ENCODE data around the gene SLC25A42. TPM values are rescaled to one million over a fixed set of nuclear protein-coding genes. Genes with fewer than 3 reads are reported as not detected.
A peak's percentile ranks its signal among the peaks of the same experiment; 100 is the strongest.

SLC25A42 gene
- total RNA-seq, 4 donors from 2014 or later = 11.2 to 24.8 (median 13.2) TPM

DNA sequence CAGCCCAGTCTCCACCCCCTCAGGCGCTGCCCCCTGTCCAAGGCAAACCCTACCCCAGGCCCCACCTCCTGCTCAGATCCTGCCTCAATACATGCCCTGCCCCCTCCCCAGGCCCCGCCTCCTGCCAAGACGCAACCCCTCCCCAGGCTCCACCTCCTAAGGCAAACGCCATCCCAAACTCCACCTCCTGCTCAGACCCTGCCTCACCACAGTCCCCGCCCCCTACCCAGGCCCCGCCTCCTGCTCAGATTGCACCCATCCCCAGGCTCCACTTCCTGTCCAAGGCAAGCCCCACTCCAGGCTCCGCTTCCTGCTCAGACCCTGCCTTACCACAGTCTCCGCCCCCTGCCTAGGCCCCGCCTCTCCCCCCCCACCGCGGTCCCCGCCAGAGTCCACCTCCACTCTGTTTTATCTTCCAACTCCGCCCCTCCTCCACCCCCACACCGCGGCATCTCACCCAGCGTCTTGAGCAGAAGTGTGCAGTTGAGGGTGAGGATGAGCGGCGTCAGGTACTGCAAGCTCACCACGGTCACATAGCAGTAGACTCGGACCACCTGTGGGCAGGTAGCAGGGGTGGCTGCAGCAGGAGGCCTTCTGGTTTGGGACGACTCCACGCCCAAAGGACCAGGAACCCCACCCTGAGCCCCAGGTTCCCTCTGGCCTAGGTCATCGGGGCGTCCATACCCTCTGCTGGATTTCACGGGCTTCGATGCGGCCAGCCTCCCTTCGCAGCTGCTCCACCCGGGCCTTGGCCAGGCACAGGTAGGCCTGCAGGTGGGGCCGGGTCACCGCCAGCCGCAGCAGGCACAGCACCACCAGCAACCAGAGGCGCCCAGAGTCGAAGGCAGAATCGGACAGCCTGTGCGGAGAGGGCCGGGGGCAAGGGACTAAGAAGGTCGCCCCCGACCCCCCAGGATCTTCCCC, 56.8 kb downstream of the SLC25A42 start:
- H3K27me3 ChIP-seq = no peaks in the 10 kb centered on the region
- H3K27ac ChIP-seq = no peak overlapping the region
- no peaks in the 10 kb centered on the region for H3K9me3 ChIP-seq
- TF ChIP-seq, protein P1, sequence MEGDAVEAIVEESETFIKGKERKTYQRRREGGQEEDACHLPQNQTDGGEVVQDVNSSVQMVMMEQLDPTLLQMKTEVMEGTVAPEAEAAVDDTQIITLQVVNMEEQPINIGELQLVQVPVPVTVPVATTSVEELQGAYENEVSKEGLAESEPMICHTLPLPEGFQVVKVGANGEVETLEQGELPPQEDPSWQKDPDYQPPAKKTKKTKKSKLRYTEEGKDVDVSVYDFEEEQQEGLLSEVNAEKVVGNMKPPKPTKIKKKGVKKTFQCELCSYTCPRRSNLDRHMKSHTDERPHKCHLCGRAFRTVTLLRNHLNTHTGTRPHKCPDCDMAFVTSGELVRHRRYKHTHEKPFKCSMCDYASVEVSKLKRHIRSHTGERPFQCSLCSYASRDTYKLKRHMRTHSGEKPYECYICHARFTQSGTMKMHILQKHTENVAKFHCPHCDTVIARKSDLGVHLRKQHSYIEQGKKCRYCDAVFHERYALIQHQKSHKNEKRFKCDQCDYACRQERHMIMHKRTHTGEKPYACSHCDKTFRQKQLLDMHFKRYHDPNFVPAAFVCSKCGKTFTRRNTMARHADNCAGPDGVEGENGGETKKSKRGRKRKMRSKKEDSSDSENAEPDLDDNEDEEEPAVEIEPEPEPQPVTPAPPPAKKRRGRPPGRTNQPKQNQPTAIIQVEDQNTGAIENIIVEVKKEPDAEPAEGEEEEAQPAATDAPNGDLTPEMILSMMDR (IDR thresholded peaks at IDR 0.05) = no peak
- no peak for TF ChIP-seq POLR2A (IDR thresholded peaks at IDR 0.05)
- no peaks in the 10 kb centered on the region for H3K4me1 ChIP-seq
- peak overlapping the region in 1 of 4 donors; percentile 13 for H3K4me3 ChIP-seq
- peak in 2 of 3 donors; percentile 72 to 84 for DNase-seq
- peaks cover 0 to 13% (median 0%) of the 10 kb centered on the region in 3 donors for H3K36me3 ChIP-seq

DNA sequence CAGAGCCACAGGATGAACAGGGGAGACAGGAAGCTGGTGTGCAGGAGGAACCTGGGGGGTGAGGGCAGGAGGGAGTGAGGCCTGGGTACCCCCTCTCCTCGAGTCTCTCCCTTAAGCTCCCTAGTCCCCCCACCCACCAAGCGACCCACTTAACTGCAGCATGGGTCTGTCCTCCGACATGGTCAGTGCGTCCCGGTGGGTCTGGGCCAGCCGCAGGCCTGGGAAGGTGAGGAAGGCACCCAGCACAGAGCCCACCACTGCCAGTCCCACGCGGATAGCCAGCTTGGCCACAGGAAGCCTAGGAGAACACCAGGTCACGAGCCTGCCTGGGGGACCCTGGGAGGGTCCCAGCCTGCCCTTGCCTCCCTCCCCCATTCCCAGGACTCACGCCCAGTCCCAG, 57.6 kb downstream of the SLC25A42 start:
- Histone ChIP-seq H3K36me3 (peaks cover 0 to 13% (median 0%) of the 10 kb centered on the region in 3 donors), H3K4me3 (peak overlapping the region in 1 of 4 donors; percentile 13), H3K4me1 (no peaks in the 10 kb centered on the region), H3K27ac (no peak overlapping the region), H3K27me3 (no peaks in the 10 kb centered on the region), H3K9me3 (no peaks in the 10 kb centered on the region)
- TF ChIP-seq, protein P1 (IDR thresholded peaks at IDR 0.05) = no peak
- TF ChIP-seq POLR2A (IDR thresholded peaks at IDR 0.05) = no peak
- DNase-seq = no peak

DNA sequence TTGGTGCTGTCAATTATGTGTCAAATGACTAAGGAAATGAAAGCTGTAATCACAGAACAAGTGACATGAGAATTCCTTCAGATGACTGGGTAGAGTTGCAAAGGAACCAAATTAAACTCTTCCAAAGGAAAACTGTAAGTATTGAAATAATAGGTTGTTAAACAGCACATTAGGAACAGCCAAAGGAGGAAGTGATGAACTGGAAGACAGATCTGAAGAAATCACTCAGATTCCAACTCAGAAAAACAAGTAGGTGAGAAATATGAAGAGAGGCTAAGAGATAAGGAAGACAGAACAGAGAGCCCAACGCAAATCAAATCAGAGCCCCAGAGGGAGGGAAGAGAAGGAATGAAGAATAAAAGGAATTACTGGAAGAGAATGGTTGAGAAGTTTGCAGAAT, 59.1 kb downstream of the SLC25A42 start:
- Histone ChIP-seq H3K27ac (no peak overlapping the region), H3K4me3 (no peak overlapping the region), H3K4me1 (no peaks in the 10 kb centered on the region), H3K9me3 (no peaks in the 10 kb centered on the region), H3K36me3 (peaks cover 0 to 13% (median 0%) of the 10 kb centered on the region in 3 donors), H3K27me3 (no peaks in the 10 kb centered on the region)
- TF ChIP-seq, protein P1 (IDR thresholded peaks at IDR 0.05) = no peak
- no peak for TF ChIP-seq POLR2A (IDR thresholded peaks at IDR 0.05)
- no peak for DNase-seq

DNA sequence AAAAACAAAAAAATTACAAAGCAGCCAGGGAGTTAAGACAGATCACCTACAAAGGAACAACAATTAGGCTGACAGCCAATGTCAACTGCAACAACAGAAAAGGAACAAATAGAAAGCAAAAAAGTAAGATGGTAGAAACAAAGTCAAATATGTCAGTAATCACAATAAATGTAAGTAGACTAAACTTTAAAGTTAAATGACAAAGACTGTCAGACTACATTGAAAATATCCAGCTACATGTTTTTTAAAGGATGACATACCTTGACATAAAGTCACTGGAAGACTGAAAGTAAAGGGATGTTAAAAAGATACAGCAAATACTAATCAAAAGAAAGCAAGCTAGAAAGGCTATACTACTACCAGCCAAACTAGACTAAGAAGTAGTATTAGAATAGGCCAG, 59.6 kb downstream of the SLC25A42 start:
- no peak for DNase-seq
- H3K36me3 ChIP-seq = peaks cover 0 to 13% (median 0%) of the 10 kb centered on the region in 3 donors
- TF ChIP-seq POLR2A (IDR thresholded peaks at IDR 0.05) = no peak
- TF ChIP-seq, protein P1 (IDR thresholded peaks at IDR 0.05) = no peak
- no peak overlapping the region for H3K4me3 ChIP-seq
- no peaks in the 10 kb centered on the region for H3K4me1 ChIP-seq
- H3K27ac ChIP-seq = no peak overlapping the region
- no peaks in the 10 kb centered on the region for H3K27me3 ChIP-seq
- H3K9me3 ChIP-seq = no peaks in the 10 kb centered on the region

DNA sequence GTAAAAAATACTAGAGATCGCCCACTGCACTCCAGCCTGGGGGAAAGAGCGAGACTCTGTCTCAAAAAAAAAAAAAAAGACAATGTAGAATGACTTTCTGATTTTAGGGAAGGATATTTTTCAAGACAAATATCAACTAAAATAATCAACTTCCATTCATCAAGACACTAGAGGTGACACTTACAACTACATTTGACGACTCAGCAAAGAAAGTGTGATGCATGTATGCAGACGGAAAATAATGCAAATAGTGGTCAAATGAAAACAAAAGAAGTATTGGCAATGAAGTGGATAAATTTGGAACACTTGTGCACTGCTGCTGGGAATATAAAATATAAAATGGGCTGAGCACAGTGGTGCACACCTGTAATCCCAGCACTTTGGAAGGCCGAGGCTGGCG, 62.3 kb downstream of the SLC25A42 start:
- H3K27me3 ChIP-seq = no peaks in the 10 kb centered on the region
- no peak for DNase-seq
- peaks cover 0 to 5% (median 0%) of the 10 kb centered on the region in 3 donors for H3K36me3 ChIP-seq
- no peaks in the 10 kb centered on the region for H3K4me1 ChIP-seq
- TF ChIP-seq POLR2A (IDR thresholded peaks at IDR 0.05) = no peak
- TF ChIP-seq, protein P1 (IDR thresholded peaks at IDR 0.05) = no peak
- no peak overlapping the region for H3K4me3 ChIP-seq
- H3K27ac ChIP-seq = no peak overlapping the region
- no peaks in the 10 kb centered on the region for H3K9me3 ChIP-seq
